GM18861 (cell line): Measurements from ENCODE around the gene IL27RA.

ENCODE experiments used
- ATAC-seq: cut with Tn5 transposase; IDR thresholded peaks from one replicate; pipeline ENCODE4 v1.9.1; 2021; ENCODE audit not compliant: unreplicated experiment

IL27RA gene

DNA sequence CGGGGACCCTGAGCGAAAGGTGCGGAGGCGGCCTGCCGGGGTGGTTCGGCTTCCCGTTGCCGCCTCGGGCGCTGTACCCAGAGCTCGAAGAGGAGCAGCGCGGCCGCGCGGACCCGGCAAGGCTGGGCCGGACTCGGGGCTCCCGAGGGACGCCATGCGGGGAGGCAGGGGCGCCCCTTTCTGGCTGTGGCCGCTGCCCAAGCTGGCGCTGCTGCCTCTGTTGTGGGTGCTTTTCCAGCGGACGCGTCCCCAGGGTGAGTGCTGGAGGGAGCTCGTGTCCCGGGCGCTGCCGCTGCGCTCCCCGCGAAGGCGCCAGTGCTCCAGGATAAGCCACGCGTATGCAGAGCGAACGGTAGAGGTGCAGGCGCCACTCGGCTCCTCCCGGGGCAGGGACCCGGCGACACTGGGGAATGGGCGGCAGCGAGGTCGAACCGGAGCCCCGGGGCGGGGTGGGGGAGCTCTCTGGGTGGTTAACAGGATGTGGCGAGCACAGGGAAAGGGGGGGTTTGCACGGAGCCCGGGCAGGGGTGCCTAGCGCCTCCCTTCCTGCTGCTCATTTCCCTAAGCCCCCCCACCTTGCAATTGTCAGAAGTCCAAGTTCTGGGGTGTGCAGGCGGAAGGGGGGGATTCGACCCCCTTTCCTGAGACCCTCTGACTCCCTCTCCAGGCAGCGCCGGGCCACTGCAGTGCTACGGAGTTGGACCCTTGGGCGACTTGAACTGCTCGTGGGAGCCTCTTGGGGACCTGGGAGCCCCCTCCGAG, at the start of gene IL27RA:
TSS of gene IL27RA (plus strand) at position 44 of the 762 bp plus-strand sequence. CDS start at position 155, 111 bp downstream.
- ATAC-seq = peak; percentile 52

DNA sequence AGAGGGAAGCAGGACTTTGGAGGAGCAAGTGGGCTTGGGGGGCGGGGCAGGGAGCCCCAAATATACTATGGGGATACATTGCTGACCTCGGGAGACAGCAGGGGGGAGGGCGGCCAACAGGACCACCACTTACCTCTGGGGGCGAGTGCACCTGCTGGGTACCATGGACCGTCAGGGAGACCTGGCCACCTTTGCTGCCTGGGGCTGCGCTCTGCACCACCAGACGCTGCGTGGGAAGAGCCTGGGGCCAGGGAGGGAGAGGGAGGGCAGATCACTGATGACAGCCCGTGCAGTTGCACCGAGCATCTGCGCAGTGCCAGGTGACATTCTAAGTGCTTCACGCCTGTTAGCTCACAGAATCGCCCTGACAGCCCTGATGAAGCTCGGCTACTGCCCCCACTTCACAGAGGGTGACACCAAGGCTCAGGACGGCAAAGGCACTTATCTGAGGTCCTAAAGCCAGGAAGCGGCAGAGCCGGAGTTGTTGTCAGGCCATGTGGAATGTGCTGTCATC, 49.5 kb upstream of the IL27RA start:
- no peak for ATAC-seq

DNA sequence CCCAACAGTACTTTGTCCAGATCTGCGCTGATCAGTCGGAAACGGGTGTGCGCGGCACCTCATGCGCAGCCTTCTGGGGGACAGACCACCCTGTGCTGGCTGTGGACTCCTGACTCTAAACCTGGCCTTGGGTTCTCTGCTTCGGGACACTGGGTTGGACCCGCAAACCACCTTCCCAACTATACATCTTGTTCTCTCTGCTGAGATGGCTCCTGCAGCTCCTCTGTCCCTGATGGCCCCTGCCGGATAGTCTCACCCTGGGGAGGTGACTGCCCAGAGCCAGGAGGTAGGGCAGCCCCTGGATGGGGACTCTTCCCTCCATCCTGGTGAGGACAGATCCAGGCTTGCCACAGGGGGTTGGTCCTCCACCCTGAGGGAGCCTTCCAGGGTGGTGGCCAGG, 48.8 kb upstream of the IL27RA start:
- no peak for ATAC-seq

DNA sequence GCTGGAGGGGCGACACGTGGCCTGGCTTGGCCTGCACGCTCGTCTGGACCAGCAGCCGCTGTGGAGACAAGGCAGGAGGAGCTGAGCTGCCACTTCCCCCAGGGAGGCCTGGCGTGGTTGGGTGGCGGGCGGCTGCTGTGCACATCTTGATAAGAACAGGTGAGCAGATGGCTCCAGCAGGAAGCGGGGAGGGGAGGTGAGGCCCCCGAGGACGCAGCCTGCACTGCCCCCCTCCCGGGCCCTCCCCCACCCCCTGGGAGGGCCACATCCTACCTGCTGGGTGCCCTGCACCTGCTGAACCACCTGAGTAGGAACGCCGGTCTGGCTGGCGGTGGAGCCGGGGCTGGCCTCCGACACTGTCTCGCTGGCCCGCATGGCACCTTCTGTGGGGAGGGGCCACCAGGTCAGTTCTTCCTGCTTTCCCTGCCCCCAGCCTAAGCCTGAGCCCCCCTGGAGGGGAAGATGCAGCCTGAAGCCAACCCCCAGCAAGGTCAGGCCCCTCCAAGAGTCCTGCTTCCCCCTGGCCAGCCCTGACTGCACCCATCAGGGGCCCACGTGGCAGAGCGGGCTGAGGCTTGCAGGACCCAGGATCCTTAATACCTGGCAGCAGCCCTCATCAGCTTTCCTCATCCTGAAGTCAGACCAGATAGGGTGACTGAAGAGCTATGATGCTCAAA, 48.2 kb upstream of the IL27RA start:
- ATAC-seq = no peak

DNA sequence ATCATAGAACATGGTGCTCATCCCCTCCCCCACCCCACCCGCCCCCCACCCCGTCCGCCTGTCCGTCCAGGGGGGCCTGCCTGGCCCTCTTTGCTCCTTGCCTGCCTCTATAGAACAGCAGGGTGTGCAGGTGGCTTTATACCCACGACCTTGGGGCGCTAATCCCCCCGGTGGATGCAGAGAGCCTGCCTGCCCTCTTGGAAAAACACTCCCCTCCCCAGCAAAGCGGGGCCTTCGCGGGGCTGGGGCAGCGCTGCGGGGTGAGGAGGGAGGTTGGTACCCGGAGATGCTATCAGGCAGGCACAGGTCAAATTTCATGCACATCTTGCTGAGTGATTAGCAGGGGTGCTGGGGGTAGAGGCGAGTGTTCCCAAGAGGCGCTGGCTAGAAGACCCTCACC, 47.4 kb upstream of the IL27RA start:
- no peak for ATAC-seq

DNA sequence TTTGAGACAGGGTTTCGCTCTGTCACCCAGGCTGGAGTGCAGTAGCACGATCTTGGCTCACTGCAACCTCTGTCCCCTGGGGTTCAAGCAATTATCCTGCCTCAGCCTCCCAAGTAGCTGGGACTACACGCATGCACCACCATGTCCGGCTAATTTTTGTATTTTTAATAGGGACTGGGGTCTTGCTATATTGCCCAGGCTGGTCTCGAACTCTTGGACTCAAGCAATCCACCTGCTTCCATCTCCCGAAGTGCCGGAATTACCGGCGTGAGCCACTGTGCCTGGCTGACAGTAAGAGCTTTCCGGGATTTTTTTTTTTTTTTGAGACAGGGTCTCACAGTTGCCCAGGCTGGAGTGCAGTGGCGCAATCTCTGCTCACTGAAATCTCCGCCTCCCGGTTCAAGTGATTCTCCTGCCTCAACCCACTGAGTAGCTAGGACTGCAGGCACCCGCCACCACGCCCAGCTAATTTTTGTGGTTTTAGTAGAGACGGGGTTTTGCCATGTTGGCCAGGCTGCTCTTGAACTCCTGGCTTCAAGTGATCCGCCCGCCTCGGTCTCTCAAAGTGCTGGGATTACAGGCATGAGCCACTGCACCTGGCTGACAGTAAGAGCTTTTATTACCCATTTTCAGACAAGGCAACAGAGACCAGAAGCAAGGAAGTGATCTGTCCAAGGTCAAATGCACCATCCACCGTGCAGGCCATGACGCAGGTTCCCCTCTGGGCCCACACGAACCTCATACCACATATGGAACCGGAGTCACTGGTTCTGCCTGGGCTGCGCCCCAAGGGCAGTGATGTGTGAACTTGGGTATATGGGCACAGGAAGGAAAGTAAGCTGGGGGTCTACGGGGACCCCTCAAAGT, 46.5 kb upstream of the IL27RA start:
- no peak for ATAC-seq

DNA sequence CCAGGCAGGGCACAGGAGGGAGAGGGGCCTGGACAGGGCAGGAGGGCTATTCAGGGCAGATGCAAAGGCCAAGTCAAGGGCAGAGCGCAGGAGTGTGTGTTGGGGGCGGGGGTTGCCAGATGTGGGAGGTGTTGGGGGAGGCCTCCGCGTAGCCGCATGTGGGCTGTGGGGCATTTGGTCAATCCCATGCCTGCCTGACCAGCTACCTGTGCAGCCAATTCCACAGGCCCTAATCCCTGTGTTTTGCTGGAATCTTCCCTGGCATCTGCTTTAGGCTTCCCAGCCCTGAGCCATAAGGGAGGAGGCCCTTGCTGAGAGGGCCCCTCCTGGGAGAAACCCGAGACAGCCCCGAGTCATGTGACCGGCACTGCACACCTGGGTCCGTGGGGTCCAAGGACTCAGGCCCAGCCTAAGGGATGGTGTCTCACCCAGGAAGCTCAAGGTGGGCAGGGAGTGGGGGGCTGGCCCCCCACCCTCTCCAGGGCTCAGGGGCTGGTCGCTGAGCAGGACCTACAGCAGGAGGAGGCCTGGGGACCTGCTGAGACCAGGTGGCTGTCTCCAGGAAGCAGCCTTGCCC, 45.7 kb upstream of the IL27RA start:
- peak; percentile 10 for ATAC-seq

DNA sequence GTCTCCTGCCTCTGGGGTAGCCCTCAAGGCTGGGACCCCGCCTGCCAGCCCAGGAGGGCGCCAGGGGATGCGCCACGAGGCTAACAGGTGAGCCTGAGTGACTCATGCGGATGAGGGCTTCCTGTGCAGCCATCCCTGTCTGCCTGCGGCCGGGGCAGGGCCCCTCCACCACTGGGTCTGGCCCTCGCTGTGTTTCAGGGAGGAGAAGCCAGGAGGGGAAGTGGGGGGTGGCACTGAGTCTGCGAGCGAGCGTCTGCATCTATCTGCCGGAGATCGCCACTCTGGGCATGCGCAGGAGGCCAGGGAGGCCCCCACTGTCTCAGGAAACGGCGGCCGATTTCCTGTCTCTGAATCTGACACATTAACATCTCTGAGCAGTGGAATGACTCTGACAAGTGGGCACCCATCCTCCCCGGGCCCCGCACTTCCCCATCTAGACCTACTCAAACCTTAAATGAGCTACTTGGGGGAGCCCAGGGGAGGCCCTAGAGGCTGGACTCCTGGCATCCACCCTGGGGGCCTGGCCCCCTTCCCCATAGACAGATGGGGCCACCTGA, 45.1 kb upstream of the IL27RA start:
- ATAC-seq = peak; percentile 71

DNA sequence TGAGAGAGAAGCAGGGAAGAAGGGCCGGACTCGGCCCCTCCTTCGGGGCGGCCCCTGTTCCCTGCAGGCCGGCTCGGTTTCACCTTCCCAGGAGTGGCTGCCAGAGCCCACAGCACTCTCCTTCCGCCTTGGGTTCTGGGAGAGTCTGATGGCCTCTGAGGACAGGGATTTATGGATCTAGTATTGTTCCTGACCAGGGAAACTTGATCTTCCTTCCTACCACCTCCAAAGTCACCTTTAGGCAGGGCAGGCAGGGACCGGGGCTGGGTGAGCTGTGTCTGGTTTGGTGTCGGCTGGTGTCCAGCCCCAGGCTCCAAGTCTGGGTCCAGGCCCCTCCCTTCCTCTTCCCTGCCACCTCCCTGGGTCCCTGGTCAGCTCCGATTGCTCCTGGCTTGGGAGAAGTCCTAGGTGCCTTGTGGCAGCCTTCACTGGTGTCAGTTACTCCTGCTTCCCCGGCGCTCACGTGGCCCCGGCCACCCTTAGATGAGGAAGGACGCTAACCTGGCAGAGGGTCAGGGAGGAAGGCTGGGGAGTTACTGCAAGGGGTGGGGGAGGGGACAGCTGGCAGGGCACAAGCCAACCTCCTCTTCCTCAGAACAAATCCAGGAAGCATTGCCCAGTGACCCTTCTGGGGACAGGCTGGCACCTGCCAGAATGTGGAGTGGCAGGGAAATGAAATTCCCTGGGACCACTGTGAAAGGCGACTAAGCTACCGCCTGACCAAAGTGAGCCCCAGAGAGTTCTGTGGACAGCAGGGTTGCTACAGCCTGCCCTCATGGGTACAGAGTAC, 44.3 kb upstream of the IL27RA start:
- ATAC-seq = no peak

DNA sequence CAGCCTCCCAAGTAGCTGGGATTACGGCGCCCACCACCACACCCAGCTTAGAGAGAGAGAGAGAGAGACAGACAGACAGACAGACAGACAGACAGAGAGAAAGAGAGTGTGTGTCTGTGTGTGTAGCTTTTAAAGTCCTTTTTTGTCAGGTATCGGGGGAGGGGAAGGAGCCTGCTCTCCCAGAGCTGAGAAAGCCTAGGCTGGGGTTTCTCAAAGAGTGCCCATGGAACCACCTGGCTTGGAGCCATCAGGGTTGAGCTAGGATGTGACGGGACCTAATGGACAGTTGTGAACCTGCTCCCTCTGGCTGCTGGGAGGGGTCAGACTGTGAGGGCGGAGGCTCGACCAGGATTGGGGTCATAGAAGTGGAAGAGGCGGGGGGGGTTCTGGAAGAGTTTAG, 42.1 kb upstream of the IL27RA start:
- ATAC-seq = no peak

DNA sequence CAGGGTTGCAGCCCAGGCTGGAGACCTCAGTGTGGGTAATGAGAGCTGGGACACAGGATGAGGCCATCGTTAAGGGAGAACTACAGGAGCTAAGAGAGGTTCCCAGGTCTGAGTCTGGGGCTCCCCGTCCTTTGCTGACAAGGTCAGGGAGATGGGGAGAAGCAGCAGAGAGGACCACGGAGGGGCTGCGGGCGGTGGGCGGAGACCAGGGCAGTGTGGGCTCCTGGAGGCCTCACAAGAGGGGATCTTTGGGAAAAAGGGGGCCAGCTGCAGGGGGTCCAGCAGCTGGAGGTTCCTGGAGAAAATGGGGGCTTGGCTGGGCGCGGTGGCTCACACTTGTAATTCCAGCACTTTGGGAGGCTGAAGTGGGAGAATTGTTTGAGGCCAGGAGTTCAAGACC, 41.5 kb upstream of the IL27RA start:
- ATAC-seq = no peak

DNA sequence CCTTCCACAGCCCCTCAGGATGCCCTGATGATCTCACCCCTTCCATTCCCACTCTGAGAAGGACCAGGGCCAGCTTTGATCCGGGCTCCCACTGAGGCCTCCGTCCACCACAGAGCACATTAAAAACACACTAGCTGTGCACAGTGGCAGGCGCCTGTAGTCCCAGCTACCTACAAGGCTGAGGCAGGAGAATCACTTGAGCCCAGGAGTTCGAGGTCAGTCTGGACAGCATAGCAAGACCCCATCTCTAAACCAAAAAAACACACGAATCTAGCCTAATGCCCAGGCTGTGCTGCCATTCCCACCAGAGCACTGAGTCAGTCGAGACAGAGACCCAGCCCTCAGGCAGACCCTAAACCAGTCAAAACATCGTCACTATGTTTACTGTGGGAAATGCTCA, 39.5 kb upstream of the IL27RA start:
- no peak for ATAC-seq

DNA sequence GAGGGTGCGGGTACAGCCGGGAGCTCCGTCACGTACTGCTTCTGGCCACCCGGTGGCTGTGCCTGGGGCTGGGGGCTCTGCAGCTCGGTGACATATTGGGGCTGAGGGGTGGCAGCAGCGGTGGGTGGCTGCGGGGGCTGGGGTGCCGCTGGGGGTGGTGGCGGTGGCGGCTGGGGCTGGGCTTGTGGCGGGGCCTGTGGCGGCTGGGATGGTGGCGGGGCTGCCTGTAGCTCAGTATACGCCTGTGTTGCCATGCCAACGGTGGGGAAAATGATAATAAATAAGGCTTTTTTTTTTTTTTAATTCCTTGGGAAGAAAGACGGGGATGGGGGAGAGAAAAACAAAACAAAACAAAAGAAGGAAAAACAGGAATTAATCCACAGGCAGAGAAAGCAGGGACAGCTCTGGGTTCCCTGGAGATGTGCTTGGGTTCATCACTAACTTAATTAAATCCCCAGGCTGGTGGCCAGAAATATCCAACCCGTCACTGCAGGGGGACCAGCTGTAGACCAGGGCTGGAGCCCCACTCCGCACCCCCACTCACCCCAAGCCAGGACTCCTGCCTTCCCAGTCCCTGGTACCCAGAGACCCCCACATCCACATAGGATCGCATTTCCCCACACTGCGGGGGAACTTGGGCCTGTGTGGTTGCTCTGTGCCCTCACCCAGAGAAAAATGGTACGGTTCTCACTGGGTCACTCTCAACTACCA, 37.8 kb upstream of the IL27RA start:
- no peak for ATAC-seq

DNA sequence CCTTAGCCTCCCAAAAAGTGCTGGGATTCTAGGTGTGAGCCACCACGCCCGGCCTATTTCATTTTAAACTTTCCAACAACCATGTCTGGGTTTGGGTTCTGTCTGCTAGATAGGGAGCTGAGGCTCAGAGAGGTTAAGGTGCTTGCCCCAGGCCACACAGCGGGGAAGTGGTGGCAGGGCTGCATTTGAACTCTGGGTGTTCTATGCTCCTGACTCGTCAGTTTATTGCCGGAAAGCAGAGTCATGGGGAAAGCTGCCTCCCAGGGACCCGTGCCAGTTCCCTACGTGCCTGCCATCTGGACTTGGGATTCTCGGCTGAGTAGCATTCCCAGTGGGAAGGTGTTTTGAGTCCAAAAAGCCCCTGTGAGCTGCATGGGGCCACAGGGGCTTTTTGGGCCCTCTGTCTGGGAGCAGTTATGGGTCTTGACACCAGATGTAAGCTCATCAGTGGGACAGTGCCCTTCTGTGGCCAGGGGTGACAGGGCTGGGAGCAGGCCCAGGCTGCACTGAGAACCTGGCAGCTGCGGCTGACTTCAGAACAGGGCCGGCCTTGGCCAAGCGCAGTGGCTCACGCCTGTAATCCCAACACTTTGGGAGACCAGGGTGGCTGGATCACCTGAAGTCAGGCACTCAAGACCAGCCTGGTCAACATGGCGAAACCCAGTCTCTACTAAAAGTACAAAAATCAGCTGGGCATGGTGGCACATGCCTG, 36.4 kb upstream of the IL27RA start:
- no peak for ATAC-seq

DNA sequence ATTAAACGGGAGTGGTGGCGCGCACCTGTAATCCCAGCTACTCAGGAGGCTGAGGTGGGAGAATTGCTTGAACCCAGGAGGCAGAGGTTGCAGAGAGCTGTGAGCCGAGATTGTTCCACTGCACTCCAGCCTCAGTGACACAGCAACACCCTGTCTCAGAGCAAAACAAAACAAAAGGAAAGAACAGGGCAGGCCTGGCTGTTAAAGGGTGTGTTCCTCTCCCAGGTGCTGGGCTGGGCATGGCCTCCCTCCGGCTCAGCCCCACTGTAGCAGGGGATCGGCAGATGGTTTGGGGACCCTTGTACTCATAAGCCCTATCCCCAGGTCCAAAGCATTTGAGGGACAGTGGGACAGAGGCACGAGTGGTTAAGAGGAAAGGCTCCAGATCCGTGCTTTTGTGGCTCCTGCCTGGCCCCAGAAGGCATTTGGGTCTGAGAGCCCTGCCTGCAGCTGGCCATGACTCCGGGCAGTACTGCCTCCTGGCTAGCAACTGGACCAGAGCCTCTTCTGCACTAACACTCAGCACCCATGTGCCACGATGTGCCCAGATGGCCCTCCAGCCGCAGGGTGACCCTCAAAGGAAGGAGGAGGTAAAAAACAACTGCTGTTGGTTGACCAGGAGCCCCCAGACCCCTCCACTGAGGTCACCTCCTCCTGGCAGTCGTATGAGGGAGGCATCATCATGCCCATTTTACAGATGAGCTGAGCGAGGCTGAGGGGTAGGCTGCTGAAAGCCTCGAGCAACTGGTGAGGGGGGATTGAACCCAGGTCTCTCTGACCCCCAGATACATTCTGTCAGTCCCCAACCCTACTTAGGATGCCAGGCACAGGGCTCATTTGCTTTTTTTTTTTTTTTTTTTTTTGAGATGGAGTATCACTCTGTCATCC, 35.4 kb upstream of the IL27RA start:
- ATAC-seq = no peak

DNA sequence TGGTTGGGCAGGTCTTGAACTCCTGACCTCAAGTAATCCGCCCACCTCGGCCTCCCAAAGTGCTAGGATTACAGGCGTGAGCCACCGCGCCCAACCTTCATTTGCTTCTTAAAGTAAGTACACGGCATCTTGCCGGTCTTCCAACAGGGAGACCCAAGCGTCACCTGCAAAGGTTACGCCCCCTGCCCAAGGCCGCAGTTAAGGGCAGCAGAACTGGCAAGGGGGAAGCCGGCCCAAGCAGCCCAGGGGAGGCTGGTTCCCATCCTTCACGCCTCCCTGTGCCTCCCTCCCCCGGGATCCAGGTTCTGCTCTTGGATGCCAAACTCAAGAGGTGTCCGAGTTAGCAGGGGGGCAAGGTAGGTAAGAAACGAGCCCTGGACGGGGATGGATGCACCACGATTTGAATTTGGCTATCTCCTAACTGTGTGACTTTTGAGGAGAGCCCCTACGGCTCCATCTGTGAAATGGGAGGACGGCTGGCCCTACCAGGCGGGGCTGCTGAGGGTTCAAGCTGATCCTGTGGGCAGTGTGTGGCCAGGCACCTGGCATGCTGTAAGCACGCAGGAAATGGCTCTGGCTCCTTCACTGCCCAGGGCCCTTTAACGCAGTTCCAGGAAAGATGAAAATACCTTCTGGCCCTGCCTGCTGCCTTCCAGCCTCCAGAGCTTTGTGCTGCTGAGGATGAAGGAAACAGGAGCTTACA, 34.5 kb upstream of the IL27RA start:
- no peak for ATAC-seq

DNA sequence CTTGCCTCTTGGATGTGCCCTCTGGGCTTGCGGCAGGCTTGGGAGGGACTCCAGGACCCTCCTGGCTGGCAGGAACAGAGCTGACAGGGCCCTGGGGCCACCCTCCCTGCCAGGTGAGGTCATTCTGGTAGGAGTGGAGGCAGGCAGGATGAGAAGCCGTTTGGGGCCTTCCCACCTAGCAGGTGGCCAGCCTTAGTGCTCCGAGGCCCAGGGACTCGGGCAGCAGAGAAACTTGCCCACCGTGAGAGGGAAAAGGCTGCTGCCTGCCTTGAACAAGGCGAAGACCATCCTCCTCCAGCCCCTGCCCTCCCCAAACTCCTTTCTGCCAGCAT, 34.0 kb upstream of the IL27RA start:
- no peak for ATAC-seq
